PC-9 (cell line): ENCODE measurements around the gene FRMD6.

Experiments used
- CTCF ChIP-seq: fragments of 200-600 bp; sonication (generic); conservative IDR thresholded peaks from 2 replicates; pipeline ENCODE4 v1.6.1; 2017; ENCODE audit warnings: mixed run types, antibody characterized with exemption, mild to moderate bottlenecking, moderate library complexity
- EZH2 ChIP-seq: fragments of 200-600 bp; sonication (generic); IDR thresholded peaks from 2 replicates; pipeline ENCODE4 v1.8.0; 2017; ENCODE audit warnings: antibody characterized with exemption, low read depth

- no peak for TF ChIP-seq CTCF
- no peak for TF ChIP-seq EZH2
Measured at GRCh38 chr14:51614707-51615106, 37.0 kb upstream of the FRMD6 start.
